Tibial artery (tissue), 4 donors: Measurements from ENCODE around the gene SLC36A2.

ENCODE experiments used
- DNase-seq, 2 donors: peaks; one replicate each; pipeline ENCODE4 v3.0.0-alpha.2; 2019
- H3K27ac ChIP-seq, 2 donors: fragments of 200-600 bp; sonication (generic) in 1 of 2; 1 replicate in 1 of 2; 2 replicates in 1 of 2; pipeline ENCODE4 v1.5.1; 2018 to 2019; ENCODE audit warnings: mild to moderate bottlenecking in 1 of 2
- H3K27me3 ChIP-seq, 2 donors: fragments of 200-600 bp; sonication (generic) in 1 of 2; one replicate each; pipeline versions ENCODE4 v1.5.1 to v1.6.0; 2016 to 2019
- H3K36me3 ChIP-seq, 3 donors: fragments of 200-600 bp; sonication (generic) in 2 of 3; one replicate each; pipeline ENCODE4 v1.5.1; 2016 to 2019; ENCODE audit warnings: mild to moderate bottlenecking in 2 of 3
- H3K4me1 ChIP-seq, 4 donors: fragments of 200-600 bp; sonication (generic) in 2 of 4; 1 replicate in 3 of 4; 2 replicates in 1 of 4; pipeline ENCODE4 v1.5.1; 2016 to 2019
- H3K4me3 ChIP-seq, 2 donors: fragments of 200-600 bp; sonication (generic) in 1 of 2; 1 replicate in 1 of 2; 2 replicates in 1 of 2; pipeline ENCODE4 v1.5.1; 2018 to 2019; ENCODE audit warnings: mild to moderate bottlenecking in 2 of 2
- H3K9me3 ChIP-seq, 3 donors: fragments of 200-600 bp; sonication (generic) in 1 of 3; one replicate each; pipeline ENCODE4 v1.5.1; 2016 to 2019
- CTCF ChIP-seq, 2 experiments: fragments of 200-600 bp in 1 of 2; fragments of 450-650 bp in 1 of 2; IDR thresholded peaks; one replicate each; pipeline ENCODE4 v1.5.1; 2017 to 2019; ENCODE audit warnings: antibody characterized with exemption in 2 of 2, mild to moderate bottlenecking in 1 of 2, moderate library complexity in 1 of 2
- intact Hi-C: fragments of 100-400 bp; cut with DNase I; formaldehyde crosslinking; loops from one replicate; pipeline ENCODE4 v1.15.0; 2023; ENCODE audit warnings: low total_unique reads

The SLC36A2 gene

DNA sequence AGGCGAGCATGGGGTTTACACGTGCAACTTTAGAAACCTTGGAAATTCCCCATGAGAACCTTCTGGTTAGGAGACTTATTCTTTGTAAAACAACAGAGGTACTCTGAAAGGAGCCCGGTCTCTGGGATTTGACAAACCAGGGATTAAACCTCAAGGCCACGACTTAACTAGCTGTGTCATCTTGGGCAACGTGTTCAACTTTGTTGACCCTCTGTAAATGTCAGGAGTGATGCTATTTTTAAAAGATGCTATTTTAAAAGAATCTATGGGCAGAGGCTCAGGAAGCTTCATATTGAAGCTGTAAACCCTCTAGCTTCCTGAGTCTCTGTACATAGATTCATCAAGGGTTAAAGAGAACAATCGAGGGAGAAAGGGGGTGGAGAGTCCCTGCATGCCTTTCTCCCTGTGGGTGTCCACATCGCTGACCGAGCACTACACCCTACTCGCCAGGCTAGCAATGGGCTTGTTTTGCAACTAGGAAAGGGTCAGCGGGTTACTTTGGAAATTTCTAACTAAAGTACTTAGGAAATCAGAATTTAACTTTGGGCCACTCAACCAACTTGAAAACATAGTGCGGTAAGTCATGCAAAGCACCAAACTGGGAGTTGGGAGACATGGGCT is 2.1 kb downstream of the SLC36A2 start:
- Histone ChIP-seq H3K27ac (no peak overlapping the region), H3K27me3 (peaks cover 0 to 22% of the 10 kb centered on the region in 2 donors), H3K4me1 (peaks cover 0 to 12% (median 1%) of the 10 kb centered on the region in 4 donors), H3K9me3 (no peaks in the 10 kb centered on the region), H3K4me3 (no peak overlapping the region), H3K36me3 (no peaks in the 10 kb centered on the region)
- intact Hi-C loops = no loop called here
- DNase-seq = no peak
- TF ChIP-seq CTCF (IDR thresholded peaks at IDR 0.05) = no peak

DNA sequence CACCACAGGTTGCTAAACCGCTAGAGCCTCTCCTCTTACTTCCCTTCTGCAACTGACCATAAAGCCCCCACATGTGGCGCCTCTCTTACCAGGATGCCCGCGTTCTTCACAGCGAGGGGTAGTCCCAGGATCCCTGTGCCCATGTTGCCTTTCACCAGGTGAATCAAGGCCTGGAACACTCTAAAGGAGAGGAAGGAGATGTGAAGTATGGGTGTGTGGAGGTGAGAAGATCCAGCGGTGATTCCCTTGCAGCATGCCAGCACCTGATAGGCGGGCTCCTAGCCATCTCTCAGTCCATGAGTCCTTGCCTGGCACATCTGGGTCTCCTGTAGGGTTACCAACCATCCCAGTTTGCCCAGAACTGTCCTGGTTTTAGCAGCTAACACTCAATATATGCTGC is 3.3 kb downstream of the SLC36A2 start:
- Histone ChIP-seq H3K4me3 (no peak overlapping the region), H3K27me3 (peaks cover 0 to 18% of the 10 kb centered on the region in 2 donors), H3K27ac (no peak overlapping the region), H3K4me1 (peaks cover 0 to 12% (median 1%) of the 10 kb centered on the region in 4 donors), H3K36me3 (no peaks in the 10 kb centered on the region), H3K9me3 (no peaks in the 10 kb centered on the region)
- TF ChIP-seq CTCF (IDR thresholded peaks at IDR 0.05) = no peak
- no peak for DNase-seq
- intact Hi-C loops = no loop called here

DNA sequence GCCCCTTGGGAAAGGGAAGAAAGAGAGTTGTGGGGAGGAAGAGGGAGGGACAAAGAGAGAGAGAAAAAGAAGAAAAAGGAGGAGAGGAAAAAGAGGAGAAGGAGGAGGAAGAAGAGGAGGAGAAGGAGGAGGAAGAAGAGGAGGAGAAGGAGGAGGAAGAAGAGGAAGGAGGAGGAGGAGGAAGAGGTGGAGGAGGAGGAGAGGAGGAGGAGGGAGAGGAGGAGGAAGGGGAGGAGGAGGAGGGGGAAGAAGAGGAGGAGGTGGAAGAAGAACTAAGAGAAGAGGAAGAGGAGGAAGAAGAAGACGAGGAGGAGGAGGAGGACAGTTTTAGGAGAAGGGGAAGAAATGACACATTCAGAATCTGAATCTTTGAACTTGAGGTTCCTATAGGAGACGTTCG is 7.4 kb downstream of the SLC36A2 start:
- Histone ChIP-seq H3K27ac (no peak overlapping the region), H3K4me1 (peaks cover 0 to under 1% (median under 1%) of the 10 kb centered on the region in 4 donors), H3K9me3 (no peaks in the 10 kb centered on the region), H3K27me3 (peaks cover 0 to 20% of the 10 kb centered on the region in 2 donors), H3K36me3 (no peaks in the 10 kb centered on the region), H3K4me3 (no peak overlapping the region)
- no peak for DNase-seq
- TF ChIP-seq CTCF (IDR thresholded peaks at IDR 0.05) = no peak
- intact Hi-C loops = no loop called here

DNA sequence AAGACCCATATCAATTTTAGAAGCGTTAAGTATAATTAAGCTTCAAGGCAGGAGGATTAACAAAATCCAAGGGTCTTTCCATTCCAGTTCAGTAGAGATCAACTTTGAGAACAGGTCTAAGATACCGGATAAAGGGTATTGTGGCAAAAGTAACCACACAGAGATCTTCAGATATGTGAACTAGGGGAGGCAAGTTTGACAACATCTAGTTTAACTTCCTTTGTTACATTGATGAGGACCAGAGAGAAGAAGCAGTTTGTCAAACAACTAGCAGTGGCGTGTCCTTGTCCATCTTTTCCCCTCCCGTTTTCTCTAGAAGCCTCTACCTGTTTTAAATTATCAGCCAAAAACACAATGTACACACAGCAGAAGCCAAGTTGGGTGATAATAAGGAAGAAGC is 8.6 kb downstream of the SLC36A2 start:
- DNase-seq = no peak
- H3K4me1 ChIP-seq = no peaks in the 10 kb centered on the region
- H3K27me3 ChIP-seq = peaks cover 0 to 14% of the 10 kb centered on the region in 2 donors
- H3K9me3 ChIP-seq = no peaks in the 10 kb centered on the region
- no peak for TF ChIP-seq CTCF (IDR thresholded peaks at IDR 0.05)
- intact Hi-C loops = no loop called here
- H3K27ac ChIP-seq = no peak overlapping the region
- no peak overlapping the region for H3K4me3 ChIP-seq
- H3K36me3 ChIP-seq = no peaks in the 10 kb centered on the region

DNA sequence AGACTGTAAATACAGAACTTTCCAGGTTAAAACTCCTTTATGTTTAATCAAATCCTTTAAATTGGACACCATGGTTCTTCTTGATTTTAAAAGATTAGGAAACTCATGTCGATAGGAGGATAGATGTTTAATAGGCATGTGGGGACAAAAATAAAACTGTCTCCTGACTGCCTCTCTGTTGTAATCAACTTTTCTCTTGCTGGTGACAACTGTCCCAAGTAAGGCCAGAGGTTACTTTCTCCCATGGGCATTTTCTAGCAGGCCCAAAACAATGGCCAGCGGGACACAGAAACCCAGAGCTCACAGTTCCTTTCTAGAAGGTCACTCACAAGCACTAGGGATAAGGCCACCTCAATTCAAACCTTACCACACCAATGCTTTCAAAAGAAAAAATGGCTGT is 14.5 kb downstream of the SLC36A2 start:
- intact Hi-C loops = no loop called here
- no peaks in the 10 kb centered on the region for H3K9me3 ChIP-seq
- no peak for DNase-seq
- H3K36me3 ChIP-seq = no peaks in the 10 kb centered on the region
- no peak overlapping the region for H3K27ac ChIP-seq
- no peak overlapping the region for H3K4me3 ChIP-seq
- no peak for TF ChIP-seq CTCF (IDR thresholded peaks at IDR 0.05)
- H3K27me3 ChIP-seq = peaks cover 0 to 3% of the 10 kb centered on the region in 2 donors
- no peaks in the 10 kb centered on the region for H3K4me1 ChIP-seq

DNA sequence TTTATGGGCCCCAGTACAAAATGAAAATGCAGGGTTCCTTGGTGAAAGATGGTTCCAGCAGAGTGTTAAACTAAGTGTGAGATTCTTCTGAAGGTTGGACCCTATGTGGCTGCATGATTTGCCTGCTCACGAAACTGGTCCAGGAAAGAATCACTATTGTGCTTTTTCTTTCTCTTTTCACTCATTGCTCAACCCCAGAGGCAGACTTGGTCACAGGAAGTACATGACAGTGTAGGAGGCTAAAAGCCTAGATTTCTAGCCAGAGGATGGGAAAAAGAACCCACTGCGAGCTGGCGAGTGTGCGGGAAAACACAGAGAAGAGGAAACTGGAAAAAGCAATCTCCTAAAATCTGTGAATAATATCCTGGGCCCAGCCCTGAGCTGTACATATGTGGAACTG is 18.6 kb downstream of the SLC36A2 start:
- no peak for DNase-seq
- intact Hi-C loops = no loop called here
- H3K36me3 ChIP-seq = no peaks in the 10 kb centered on the region
- no peaks in the 10 kb centered on the region for H3K9me3 ChIP-seq
- no peak overlapping the region for H3K27ac ChIP-seq
- peaks cover 0 to 4% of the 10 kb centered on the region in 2 donors for H3K27me3 ChIP-seq
- no peak overlapping the region for H3K4me3 ChIP-seq
- no peaks in the 10 kb centered on the region for H3K4me1 ChIP-seq
- no peak for TF ChIP-seq CTCF (IDR thresholded peaks at IDR 0.05)
